GM18502 (cell line): Measurements from ENCODE around the gene IL5.
"Not testable (repeated sequence)": the region's sequence is repeated elsewhere in the genome, so short reads cannot be mapped to it uniquely, and the experiment has no call there.

ENCODE experiments used
- ATAC-seq: cut with Tn5 transposase; IDR thresholded peaks from one replicate; pipeline ENCODE4 v1.9.1; 2021; ENCODE audit warnings: mild to moderate bottlenecking; ENCODE audit not compliant: unreplicated experiment, poor library complexity

Gene IL5

GRCh38 chr5:132539716-132540115 lies 3.6 kb downstream of the IL5 start:
- no peak for ATAC-seq

- ATAC-seq, result no peak
Observed at GRCh38 chr5:132530946-132531345, 12.4 kb downstream of the IL5 start.

- ATAC-seq, result no peak
Observed at GRCh38 chr5:132528866-132529634, 14.3 kb downstream of the IL5 start.

- no peak for ATAC-seq
Observed at GRCh38 chr5:132528021-132528420, 15.3 kb downstream of the IL5 start.

- ATAC-seq, result no peak
Observed at GRCh38 chr5:132526974-132527564, 16.3 kb downstream of the IL5 start.

GRCh38 chr5:132526290-132526973 lies 16.9 kb downstream of the IL5 start:
- peak; percentile 35 for ATAC-seq

- ATAC-seq, result peak; percentile 81
Observed at GRCh38 chr5:132525299-132525724, 18.0 kb downstream of the IL5 start.

GRCh38 chr5:132524877-132525276 lies 18.4 kb downstream of the IL5 start:
- not testable (repeated sequence) for ATAC-seq

GRCh38 chr5:132522067-132522466 lies 21.3 kb downstream of the IL5 start:
- ATAC-seq, result not testable (repeated sequence)

- ATAC-seq, result not testable (repeated sequence)
Observed at GRCh38 chr5:132513618-132514336, 29.5 kb downstream of the IL5 start.

GRCh38 chr5:132510076-132510475 lies 33.2 kb downstream of the IL5 start:
- ATAC-seq, result no peak

GRCh38 chr5:132506094-132506692 lies 37.1 kb downstream of the IL5 start:
- no peak for ATAC-seq

GRCh38 chr5:132505641-132506040 lies 37.7 kb downstream of the IL5 start:
- no peak for ATAC-seq

- no peak for ATAC-seq
Observed at GRCh38 chr5:132504746-132505145, 38.6 kb downstream of the IL5 start.

- ATAC-seq, result no peak
Observed at GRCh38 chr5:132503244-132503643, 40.1 kb downstream of the IL5 start.

GRCh38 chr5:132501961-132502931 lies 41.1 kb downstream of the IL5 start:
- no peak for ATAC-seq

- ATAC-seq, result no peak
Observed at GRCh38 chr5:132501629-132501956, 41.7 kb downstream of the IL5 start.

- peak; percentile 40 for ATAC-seq
Observed at GRCh38 chr5:132500931-132501628, 42.2 kb downstream of the IL5 start.
